GM10266 (cell line): ENCODE results near the gene SCUBE2.
A peak's percentile ranks its signal among the peaks of the same experiment; 100 is the strongest.

Source experiments
- DNase-seq: peaks from one replicate; pipeline ENCODE4 v3.0.0; 2012; ENCODE audit errors: extremely low spot score
- CTCF ChIP-seq: IDR thresholded peaks from 2 replicates; pipeline ENCODE4 v1.5.1; 2012; ENCODE audit warnings: mild to moderate bottlenecking, low read depth; ENCODE audit not compliant: control insufficient read depth, insufficient read depth; ENCODE audit errors: missing control alignments

SCUBE2 gene

DNA sequence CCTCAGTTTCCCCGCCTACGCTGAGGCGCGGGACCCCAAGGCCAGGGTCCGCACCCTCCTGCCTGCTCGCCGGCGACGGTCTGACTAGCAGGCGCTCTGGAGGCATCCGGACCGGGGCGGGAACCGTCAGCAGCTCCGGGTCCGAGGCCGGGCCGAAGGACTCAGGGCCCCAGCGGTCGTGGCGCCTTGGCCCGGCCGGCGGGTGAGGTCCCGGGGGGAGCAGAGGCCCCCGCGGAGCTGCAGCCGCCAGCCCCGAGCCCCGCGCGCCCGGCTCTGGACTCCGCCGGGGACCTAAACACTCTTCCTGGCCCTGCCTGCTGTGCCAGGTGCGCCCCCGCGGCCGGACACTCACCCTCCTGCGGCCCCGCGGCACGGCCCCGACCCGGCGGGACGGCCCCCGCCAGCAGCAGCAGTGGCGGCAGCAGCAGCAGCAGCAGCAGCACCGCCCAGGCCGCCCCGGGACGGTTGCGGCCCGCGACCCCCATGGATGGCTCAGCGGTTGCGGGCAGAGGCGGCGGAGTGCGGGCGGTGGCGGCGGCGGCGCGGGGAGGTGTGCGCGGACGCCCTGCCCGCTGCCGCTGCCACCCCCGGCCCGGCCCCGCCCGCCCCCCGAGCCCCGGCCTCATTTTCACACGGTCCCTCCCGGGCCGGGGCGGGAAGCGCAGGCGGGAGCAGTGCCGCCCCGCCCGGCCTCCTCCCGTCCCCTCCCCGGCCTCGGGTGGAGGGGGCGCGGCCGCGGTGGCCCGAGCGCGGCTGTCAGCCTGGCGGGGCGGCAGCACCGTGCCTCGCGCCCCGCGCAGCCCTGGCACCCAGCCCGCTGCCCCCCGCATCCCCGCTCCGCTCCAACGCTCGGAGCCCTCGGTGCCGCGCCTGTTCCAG, at the start of gene SCUBE2:
Gene SCUBE2 (minus strand): TSS at position 556 of the 879 bp plus-strand sequence. CDS start 71 bp downstream, at position 485.
- peak; percentile 60 for DNase-seq
- TF ChIP-seq CTCF, result no peak

- TF ChIP-seq CTCF, result no peak
- no peak for DNase-seq
Observed at GRCh38 chr11:9141186-9141585, 49.8 kb upstream of the SCUBE2 start.

GRCh38 chr11:9139628-9140357, 48.4 kb upstream of the SCUBE2 start:
- no peak for DNase-seq
- TF ChIP-seq CTCF, result no peak

GRCh38 chr11:9138612-9139579, 47.5 kb upstream of the SCUBE2 start:
- DNase-seq, result no peak
- TF ChIP-seq CTCF, result no peak

- DNase-seq, result no peak
- no peak for TF ChIP-seq CTCF
Observed at GRCh38 chr11:9138133-9138453, 46.7 kb upstream of the SCUBE2 start.

- peak; percentile 96 for TF ChIP-seq CTCF
- peak; percentile 66 for DNase-seq
Observed at GRCh38 chr11:9137293-9138132, 46.1 kb upstream of the SCUBE2 start.
